SW 1271 (cell line): ENCODE data around the gene PCYOX1L.

Experiments used
- DNase-seq, 2 experiments: peaks; one replicate each; lab custom pipeline; 2025; lab: John Stamatoyannopoulos, UW

PCYOX1L gene

GRCh38 chr5:149337736-149338135 is 20.1 kb upstream of the PCYOX1L start:
- no peak for DNase-seq

- no peak for DNase-seq
These were observed 19.5 kb upstream of the PCYOX1L start for GRCh38 chr5:149338364-149338763.

GRCh38 chr5:149340920-149341319 is 16.9 kb upstream of the PCYOX1L start:
- no peak for DNase-seq

GRCh38 chr5:149341876-149342275 is 16.0 kb upstream of the PCYOX1L start:
- DNase-seq = no peak

- DNase-seq = no peak
These were observed 13.7 kb upstream of the PCYOX1L start for GRCh38 chr5:149344151-149344550.

GRCh38 chr5:149345147-149345891 is 12.5 kb upstream of the PCYOX1L start, which contains the start of gene GRPEL2:
Gene GRPEL2 (plus strand): TSS chr5:149345499. CDS start chr5:149345540, 41 bp downstream.
- peak; percentile 94 to 98 for DNase-seq

GRCh38 chr5:149345892-149346222 is 12.0 kb upstream of the PCYOX1L start:
- peak in 1 of 2 experiments; percentile 18 for DNase-seq

GRCh38 chr5:149348518-149348917 is 9.3 kb upstream of the PCYOX1L start:
- no peak for DNase-seq

- DNase-seq = no peak
These were observed 8.5 kb upstream of the PCYOX1L start for GRCh38 chr5:149349382-149349781.

- no peak for DNase-seq
These were observed 5.7 kb upstream of the PCYOX1L start for GRCh38 chr5:149352169-149352568.

- no peak for DNase-seq
These were observed 3.9 kb upstream of the PCYOX1L start for GRCh38 chr5:149353911-149354310.

GRCh38 chr5:149355688-149356087 is 2.2 kb upstream of the PCYOX1L start:
- DNase-seq = no peak

- DNase-seq = no peak
These were observed 1.5 kb upstream of the PCYOX1L start for GRCh38 chr5:149356391-149356790.

- DNase-seq = no peak
These were observed 427 bp downstream of the PCYOX1L start for GRCh38 chr5:149358294-149358651.

GRCh38 chr5:149358868-149359495 is 1.1 kb downstream of the PCYOX1L start:
- no peak for DNase-seq

- DNase-seq = no peak
These were observed 2.4 kb downstream of the PCYOX1L start for GRCh38 chr5:149360272-149360671.

- DNase-seq = no peak
These were observed 4.7 kb downstream of the PCYOX1L start for GRCh38 chr5:149362541-149362940.

GRCh38 chr5:149363358-149363757 is 5.5 kb downstream of the PCYOX1L start:
- DNase-seq = no peak

GRCh38 chr5:149363936-149364335 is 6.1 kb downstream of the PCYOX1L start:
- no peak for DNase-seq

GRCh38 chr5:149364719-149365118 is 6.9 kb downstream of the PCYOX1L start:
- DNase-seq = no peak

- no peak for DNase-seq
These were observed 7.6 kb downstream of the PCYOX1L start for GRCh38 chr5:149365418-149365817.

GRCh38 chr5:149366169-149366729 is 8.4 kb downstream of the PCYOX1L start:
- no peak for DNase-seq

- DNase-seq = peak; percentile 53 to 77
These were observed 9.6 kb downstream of the PCYOX1L start for GRCh38 chr5:149367249-149367971.
